Adrenal gland (tissue), 5 donors: ENCODE results near the gene NUCB1.

Experiments
- POLR2A ChIP-seq, 2 donors: fragments of 450-650 bp; IDR thresholded peaks; one replicate each; pipeline ENCODE4 v1.6.1; 2017; ENCODE audit warnings: antibody characterized with exemption in 2 of 2, mild to moderate bottlenecking in 2 of 2, moderate library complexity in 1 of 2
- TF ChIP-seq, protein P1 (sequence below), 6 experiments: fragments of 450-650 bp in 4 of 6; fragments of 200-600 bp in 2 of 6; sonication (generic) in 1 of 6; IDR thresholded peaks; 1 replicate in 5 of 6; 2 replicates in 1 of 6; pipeline versions ENCODE4 v1.5.1 to v1.8.0; 2016 to 2021; ENCODE audit warnings: antibody characterized with exemption in 6 of 6, mild to moderate bottlenecking in 2 of 6, moderate library complexity in 1 of 6
- donor health status: DM: no; HTN: no; CAD: no.

DNA sequence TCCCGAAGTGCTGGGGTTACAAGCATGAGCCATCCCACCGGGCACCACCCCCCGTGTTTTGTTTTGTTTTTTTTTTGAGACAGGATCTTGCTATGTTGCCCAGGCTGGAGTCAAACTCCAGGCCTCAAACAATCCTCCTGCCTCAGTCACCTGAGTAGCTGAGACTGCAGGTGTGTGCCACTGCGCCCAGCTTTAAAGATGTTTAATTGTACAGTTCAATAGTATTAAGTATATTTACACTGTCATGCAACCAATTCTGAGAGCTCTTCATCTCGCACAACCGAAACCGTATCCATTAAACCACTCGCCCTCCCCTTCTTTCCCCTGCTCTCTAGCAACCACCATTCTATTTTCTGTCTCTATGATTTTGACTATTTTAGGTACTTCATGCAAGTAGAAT lies 15.6 kb downstream of the NUCB1 start:
- TF ChIP-seq, protein P1, sequence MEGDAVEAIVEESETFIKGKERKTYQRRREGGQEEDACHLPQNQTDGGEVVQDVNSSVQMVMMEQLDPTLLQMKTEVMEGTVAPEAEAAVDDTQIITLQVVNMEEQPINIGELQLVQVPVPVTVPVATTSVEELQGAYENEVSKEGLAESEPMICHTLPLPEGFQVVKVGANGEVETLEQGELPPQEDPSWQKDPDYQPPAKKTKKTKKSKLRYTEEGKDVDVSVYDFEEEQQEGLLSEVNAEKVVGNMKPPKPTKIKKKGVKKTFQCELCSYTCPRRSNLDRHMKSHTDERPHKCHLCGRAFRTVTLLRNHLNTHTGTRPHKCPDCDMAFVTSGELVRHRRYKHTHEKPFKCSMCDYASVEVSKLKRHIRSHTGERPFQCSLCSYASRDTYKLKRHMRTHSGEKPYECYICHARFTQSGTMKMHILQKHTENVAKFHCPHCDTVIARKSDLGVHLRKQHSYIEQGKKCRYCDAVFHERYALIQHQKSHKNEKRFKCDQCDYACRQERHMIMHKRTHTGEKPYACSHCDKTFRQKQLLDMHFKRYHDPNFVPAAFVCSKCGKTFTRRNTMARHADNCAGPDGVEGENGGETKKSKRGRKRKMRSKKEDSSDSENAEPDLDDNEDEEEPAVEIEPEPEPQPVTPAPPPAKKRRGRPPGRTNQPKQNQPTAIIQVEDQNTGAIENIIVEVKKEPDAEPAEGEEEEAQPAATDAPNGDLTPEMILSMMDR (IDR thresholded peaks at IDR 0.05) = no peak
- no peak for TF ChIP-seq POLR2A (IDR thresholded peaks at IDR 0.05)
